Ovary (tissue), 3 donors: ENCODE data around the gene SLC25A1.

Source experiments
- CTCF ChIP-seq, 3 donors: fragments of 450-650 bp in 2 of 3; fragments of 200-600 bp in 1 of 3; IDR thresholded peaks; one replicate each; pipeline versions ENCODE4 v1.5.1 to v1.8.0; 2016 to 2022; ENCODE audit warnings: antibody characterized with exemption in 3 of 3, mild to moderate bottlenecking in 1 of 3
- EP300 ChIP-seq: sonication (generic); formaldehyde crosslinking; IDR thresholded peaks from one replicate; pipeline ENCODE4 v1.6.1; 2017; ENCODE audit warnings: antibody characterized with exemption
- POLR2A ChIP-seq: fragments of 450-650 bp; IDR thresholded peaks from one replicate; pipeline ENCODE4 v1.6.1; 2017; ENCODE audit warnings: antibody characterized with exemption, mild to moderate bottlenecking, moderate library complexity
- donor health status: DM: no; HTN: no; CAD: no.

GRCh38 chr22:19164425-19164824, 14.1 kb downstream of the SLC25A1 start:
- TF ChIP-seq CTCF (IDR thresholded peaks at IDR 0.05) (no peak), EP300 (no peak), POLR2A (no peak)
